GM12874 (cell line): ENCODE measurements around the gene ARPC5L.

Source experiments
- CTCF ChIP-seq: IDR thresholded peaks from 2 replicates; pipeline ENCODE4 v1.5.1; 2011; ENCODE audit warnings: low read depth, mild to moderate bottlenecking, control low read depth, low read length, moderate library complexity; ENCODE audit not compliant: insufficient read depth

Gene ARPC5L

GRCh38 chr9:124855944-124856765, 5.8 kb upstream of the ARPC5L start:
- peak; percentile 39; the same call in 1 of the 2 replicates for TF ChIP-seq CTCF

- TF ChIP-seq CTCF, result no peak
Observed at GRCh38 chr9:124857533-124858162, 4.3 kb upstream of the ARPC5L start.

- peak; percentile 3; the same call in 1 of the 2 replicates for TF ChIP-seq CTCF
Observed at GRCh38 chr9:124858330-124859046, 3.4 kb upstream of the ARPC5L start.

- TF ChIP-seq CTCF, result no peak
Observed at GRCh38 chr9:124859803-124860581, 1.9 kb upstream of the ARPC5L start.

- TF ChIP-seq CTCF, result no peak
Observed at GRCh38 chr9:124860582-124861341, 1.2 kb upstream of the ARPC5L start.

- no peak for TF ChIP-seq CTCF
Observed at GRCh38 chr9:124863371-124863871, 1.5 kb downstream of the ARPC5L start.
